Embryonic facial prominence (tissue), 1 donor: ENCODE data around the gene PLEKHH1.
A peak's percentile ranks its signal among the peaks of the same experiment; 100 is the strongest.
"Not testable (repeated sequence)": the region's sequence is repeated elsewhere in the genome, so short reads cannot be mapped to it uniquely, and the experiment has no call there.

Experiments used
- DNase-seq: peaks from one replicate; pipeline ENCODE4 v3.0.0-alpha.2; 2016; ENCODE audit errors: extremely low spot score

PLEKHH1 gene

GRCh38 chr14:67582061-67582460 lies 49.0 kb downstream of the PLEKHH1 start:
- no peak for DNase-seq

GRCh38 chr14:67583711-67584644 lies 50.9 kb downstream of the PLEKHH1 start:
- DNase-seq: no peak

- no peak for DNase-seq
These were observed 51.9 kb downstream of the PLEKHH1 start for GRCh38 chr14:67584978-67585377.

- DNase-seq: no peak
These were observed 53.3 kb downstream of the PLEKHH1 start for GRCh38 chr14:67586369-67586768.

GRCh38 chr14:67589204-67589770 lies 56.2 kb downstream of the PLEKHH1 start:
- no peak for DNase-seq

GRCh38 chr14:67593650-67594049 lies 60.6 kb downstream of the PLEKHH1 start:
- DNase-seq: not testable (repeated sequence)

- no peak for DNase-seq
These were observed 62.3 kb downstream of the PLEKHH1 start for GRCh38 chr14:67595392-67595791.

- peak; percentile 71 for DNase-seq
These were observed 66.8 kb downstream of the PLEKHH1 start, which contains the start of gene PIGH for GRCh38 chr14:67599698-67600561. Gene PIGH, minus strand, starts transcription at chr14:67600268. Its CDS starts 65 bp downstream, at chr14:67600203.

- not testable (repeated sequence) for DNase-seq
These were observed 67.5 kb downstream of the PLEKHH1 start for GRCh38 chr14:67600562-67600974.

- no peak for DNase-seq
These were observed 69.0 kb downstream of the PLEKHH1 start for GRCh38 chr14:67602076-67602475.

- DNase-seq: no peak
These were observed 70.0 kb downstream of the PLEKHH1 start for GRCh38 chr14:67602995-67603545.

- DNase-seq: no peak
These were observed 74.6 kb downstream of the PLEKHH1 start for GRCh38 chr14:67607646-67608045.

GRCh38 chr14:67609642-67610310 lies 76.7 kb downstream of the PLEKHH1 start:
- DNase-seq: no peak

- no peak for DNase-seq
These were observed 77.4 kb downstream of the PLEKHH1 start for GRCh38 chr14:67610491-67610890.

- peak; percentile 74 for DNase-seq
These were observed 85.5 kb downstream of the PLEKHH1 start for GRCh38 chr14:67618617-67619063.

GRCh38 chr14:67619446-67620216 lies 86.5 kb downstream of the PLEKHH1 start, which contains the start of gene ARG2:
Gene ARG2, plus strand, starts transcription at chr14:67619920. Its CDS starts 58 bp downstream, at chr14:67619978.
- peak; percentile 84 for DNase-seq

GRCh38 chr14:67620217-67620785 lies 87.2 kb downstream of the PLEKHH1 start:
- DNase-seq: no peak

GRCh38 chr14:67622675-67623074 lies 89.6 kb downstream of the PLEKHH1 start:
- DNase-seq: no peak

- DNase-seq: no peak
These were observed 90.0 kb downstream of the PLEKHH1 start for GRCh38 chr14:67623114-67623513.

- DNase-seq: not testable (repeated sequence)
These were observed 93.0 kb downstream of the PLEKHH1 start for GRCh38 chr14:67626131-67626530.
